Lung (tissue), 12 donors: ENCODE results near the gene BABAM2. TPM values are rescaled to one million over a fixed set of nuclear protein-coding genes. Genes with fewer than 3 reads are reported as not detected.

ENCODE experiments used
- ATAC-seq: fragments of 200-7000 bp; cut with Tn5 transposase; one replicate; pipeline ENCODE4 v1.9.1; 2020; ENCODE audit warnings: moderate number of reproducible peaks; ENCODE audit not compliant: insufficient read depth, low FRiP score
- DNase-seq, 3 donors: peaks; one replicate each; pipeline ENCODE4 v3.0.0-alpha.2; 2013 to 2017
- H3K27ac ChIP-seq, 2 donors: one replicate each; pipeline ENCODE4 v1.5.1; 2013; ENCODE audit warnings: mild to moderate bottlenecking in 2 of 2, moderate library complexity in 2 of 2, control low read depth in 1 of 2, inconsistent platforms in 1 of 2, low read depth in 1 of 2, low read length in 1 of 2
- H3K27me3 ChIP-seq, 3 donors: one replicate each; pipeline ENCODE4 v1.5.1; 2013; ENCODE audit warnings: low read length in 2 of 3; ENCODE audit not compliant: control insufficient read depth in 3 of 3, insufficient read depth in 3 of 3
- H3K36me3 ChIP-seq, 4 donors: one replicate each; pipeline ENCODE4 v1.5.1; 2013; ENCODE audit warnings: low read length in 4 of 4, mild to moderate bottlenecking in 1 of 4, moderate library complexity in 1 of 4; ENCODE audit not compliant: control insufficient read depth in 4 of 4, insufficient read depth in 4 of 4
- H3K4me1 ChIP-seq, 5 donors: one replicate each; pipeline ENCODE4 v1.5.1; 2013; ENCODE audit warnings: low read length in 5 of 5, mild to moderate bottlenecking in 2 of 5, moderate library complexity in 1 of 5; ENCODE audit not compliant: control insufficient read depth in 5 of 5, insufficient read depth in 5 of 5
- H3K4me3 ChIP-seq: one replicate; pipeline ENCODE4 v1.5.1; 2013; ENCODE audit warnings: mild to moderate bottlenecking, control low read depth, moderate library complexity
- H3K9ac ChIP-seq, 2 donors: one replicate each; pipeline ENCODE4 v1.5.1; 2013; ENCODE audit warnings: low read length in 2 of 2, control low read depth in 1 of 2; ENCODE audit not compliant: insufficient read depth in 1 of 2
- H3K9me3 ChIP-seq, 4 donors: one replicate each; pipeline ENCODE4 v1.5.1; 2013; ENCODE audit warnings: low read length in 3 of 4, mild to moderate bottlenecking in 1 of 4, moderate library complexity in 1 of 4; ENCODE audit not compliant: control insufficient read depth in 4 of 4, insufficient read depth in 3 of 4
- CTCF ChIP-seq: IDR thresholded peaks from 2 replicates; pipeline ENCODE4 v1.5.1; 2012; ENCODE audit warnings: mild to moderate bottlenecking; ENCODE audit errors: control extremely low read depth, extremely low read depth
- WGBS, 2 donors: extraction: QIAGEN DNeasy Blood & Tissue Kit; methylation state at CpG; one replicate each; pipeline ENCODE4 v1.1.7; 2013; 5-methylcytosine and 5-hydroxymethylcytosine counted together
- polyA plus RNA-seq, 2 donors: library from polyadenylated mRNA; stranded (reverse); fragments of 200-250 nt; gene quantifications; one replicate each; pipeline ENCODE4 v1.2.1, GENCODE V29; 2013
- total RNA-seq, 2 donors: library from RNA; depleted of rRNA in 1 of 2; stranded (reverse); fragments of >200 nt in 1 of 2; gene quantifications; one replicate each; pipeline ENCODE4 v1.2.1, GENCODE V29; 2014 to 2021
- donor health status: control.
- donor health status: control.
- donor health status: Bipolar disorder and iron deficiency.
- donor health status: healthy.
- donor health status: DM: yes; HTN: yes; CAD: no.

BABAM2 gene
- total and polyA plus RNA-seq, 4 donors = 19.0 to 43.3 (median 33.7) TPM

- H3K27me3 ChIP-seq = no peaks in the 10 kb centered on the region
- H3K27ac ChIP-seq = no peak overlapping the region
- H3K9ac ChIP-seq = no peak overlapping the region
- no peaks in the 10 kb centered on the region for H3K36me3 ChIP-seq
- TF ChIP-seq CTCF = no peak
- no peak for DNase-seq
- peaks cover 0 to 11% (median 2%) of the 10 kb centered on the region in 5 donors for H3K4me1 ChIP-seq
- 90 to 98% methylated on average over 4 of the region's 4 CpGs for WGBS, 2 donors
- no peak for ATAC-seq
- H3K9me3 ChIP-seq = no peaks in the 10 kb centered on the region
- H3K4me3 ChIP-seq = no peak overlapping the region
Measured at GRCh38 chr2:28268386-28268785, 377.9 kb downstream of the BABAM2 start.

- no peak overlapping the region for H3K27ac ChIP-seq
- H3K27me3 ChIP-seq = no peaks in the 10 kb centered on the region
- H3K4me3 ChIP-seq = no peak overlapping the region
- no peaks in the 10 kb centered on the region for H3K9me3 ChIP-seq
- H3K36me3 ChIP-seq = no peaks in the 10 kb centered on the region
- H3K9ac ChIP-seq = no peak overlapping the region
- DNase-seq = peak in 1 of 3 donors; percentile 20
- peaks cover 0 to 11% (median 2%) of the 10 kb centered on the region in 5 donors for H3K4me1 ChIP-seq
- no peak for ATAC-seq
- no peak for TF ChIP-seq CTCF
- 74 to 87% methylated on average over 4 of the region's 4 CpGs for WGBS, 2 donors
Measured at GRCh38 chr2:28269019-28269784, 378.7 kb downstream of the BABAM2 start.

DNA sequence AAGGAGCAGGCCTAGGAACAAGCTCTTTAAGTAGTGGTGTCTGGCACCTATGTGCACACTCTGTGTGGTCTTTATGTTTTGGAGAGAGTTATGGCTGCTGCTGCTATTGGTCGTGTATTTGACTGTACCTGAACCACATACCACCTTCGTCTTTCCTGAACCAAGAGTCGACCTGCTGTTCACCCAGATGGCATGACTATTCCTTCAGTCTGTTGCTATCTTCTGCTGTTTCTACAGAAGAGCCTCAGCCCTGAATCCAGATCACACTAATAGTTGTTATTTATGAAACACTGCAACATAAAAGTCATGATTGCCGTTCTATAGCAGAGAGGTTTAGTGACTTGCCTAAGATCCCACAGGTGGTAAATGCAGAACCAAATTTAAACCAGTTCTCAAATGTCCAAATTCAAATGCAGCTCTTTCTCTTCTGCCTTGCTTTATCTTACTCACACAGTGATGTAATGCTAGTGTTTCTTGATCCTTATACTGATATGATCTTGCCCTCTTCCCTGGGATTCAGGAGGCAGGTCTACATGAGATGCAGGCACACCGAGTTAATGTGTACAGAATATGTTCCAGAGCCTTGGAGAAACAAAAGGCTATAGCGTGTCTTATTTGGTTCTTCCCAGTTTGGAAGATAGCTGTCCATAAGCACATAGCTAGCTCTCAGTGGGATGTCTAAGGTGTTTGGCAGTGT, 380.1 kb downstream of the BABAM2 start:
- DNase-seq (no peak), ATAC-seq (no peak)
- Histone ChIP-seq H3K4me1 (peaks cover 0 to 12% (median 4%) of the 10 kb centered on the region in 5 donors), H3K36me3 (no peaks in the 10 kb centered on the region), H3K9ac (no peak overlapping the region), H3K27me3 (no peaks in the 10 kb centered on the region), H3K9me3 (no peaks in the 10 kb centered on the region), H3K27ac (peak overlapping the region in 1 of 2 donors; percentile 27), H3K4me3 (no peak overlapping the region)
- 94% methylated on average over 6 of the region's 6 CpGs for WGBS, 2 donors
- TF ChIP-seq CTCF = no peak
